Bronchial smooth muscle cell (primary cell): Measurements from ENCODE around the gene COMMD3. TPM values are rescaled to one million over a fixed set of nuclear protein-coding genes. Genes with fewer than 3 reads are reported as not detected.

Experiments
- total RNA-seq: library from RNA; depleted of rRNA; stranded (reverse); fragments of >200 nt; gene quantifications from 2 replicates; pipeline ENCODE4 v1.2.1, GENCODE V29; 2014

Gene COMMD3
- 42.7 and 63.5 TPM in 2 replicates for total RNA-seq

GRCh38 chr10:22316286-22317075, at the start of gene COMMD3:
TSS of gene COMMD3 (plus strand) at chr10:22316388. CDS start at chr10:22316418, 30 bp downstream.

DNA sequence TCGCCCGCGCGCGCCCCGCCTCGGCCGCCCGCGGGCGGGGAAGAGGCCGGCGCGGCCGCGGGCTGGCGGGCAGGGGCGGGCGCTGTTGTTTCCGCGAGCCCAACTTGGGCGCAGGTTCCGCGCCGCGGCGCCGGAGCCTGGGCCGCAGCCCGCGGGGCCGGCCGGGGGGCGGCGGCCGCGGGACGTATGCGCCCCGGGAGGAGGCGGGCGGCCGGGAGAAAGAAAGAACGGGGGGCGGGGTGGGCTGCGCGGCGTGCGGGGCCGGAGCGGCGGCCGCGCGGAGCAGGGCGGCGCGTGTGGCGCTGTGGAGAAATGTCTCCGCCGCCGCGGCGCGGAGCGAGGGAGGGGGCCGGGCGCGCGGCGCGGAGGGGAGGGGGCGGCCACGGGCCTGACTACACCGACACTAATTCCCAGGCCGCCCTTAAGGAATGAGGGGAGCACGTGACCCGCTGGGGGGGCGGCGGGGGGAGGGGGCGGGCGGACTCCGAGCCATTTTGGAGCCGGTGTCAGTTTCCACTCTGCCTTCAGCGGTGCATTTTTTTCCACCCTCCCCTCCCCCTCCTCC, 4.5 kb downstream of the COMMD3 start, which contains the start of gene BMI1:
Gene BMI1, plus strand, starts transcription at position 509 of the 565 bp plus-strand sequence. CDS start 5,351 bp downstream, outside the sequence.

DNA sequence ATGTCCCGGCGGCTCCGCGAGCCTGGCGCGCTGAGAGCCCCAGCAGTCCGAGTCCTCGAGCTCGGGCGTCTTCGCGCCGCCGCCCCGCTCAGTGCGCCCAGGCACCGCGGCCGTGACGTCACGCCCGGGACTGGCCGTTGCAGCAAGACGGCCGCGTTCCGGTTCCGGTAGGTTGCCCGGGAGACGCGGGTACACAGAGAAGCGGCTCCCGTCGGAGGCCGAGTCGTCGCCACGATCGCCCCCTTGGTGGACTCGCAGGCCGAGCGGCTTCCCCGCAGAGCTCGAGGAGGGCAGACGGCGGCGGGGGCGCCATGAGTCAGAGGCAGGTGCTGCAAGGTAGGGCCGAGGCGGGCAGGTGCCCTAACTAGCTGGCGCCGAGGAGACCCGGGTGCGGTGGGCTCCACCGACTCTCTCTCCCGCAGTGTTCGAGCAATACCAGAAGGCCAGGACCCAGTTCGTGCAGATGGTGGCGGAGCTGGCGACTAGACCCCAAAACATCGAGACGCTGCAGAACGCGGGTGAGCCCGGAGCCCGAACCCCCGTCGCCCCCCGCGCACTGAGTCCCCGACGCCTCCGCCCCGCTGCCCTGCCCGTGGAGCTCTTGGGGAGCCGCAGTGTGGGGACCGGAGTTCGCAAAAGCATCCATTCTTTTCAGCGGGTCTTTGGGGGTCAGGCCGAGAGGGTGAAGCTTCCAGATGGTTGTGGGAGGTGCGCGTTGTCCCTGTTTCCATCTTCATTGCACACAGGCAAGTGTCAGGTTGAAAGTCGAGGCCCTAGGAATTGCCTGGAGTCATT, 29.3 kb downstream of the COMMD3 start, which contains the start of gene SPAG6:
Gene SPAG6, plus strand, starts transcription at position 196 of the 795 bp plus-strand sequence. Its CDS starts 116 bp downstream, at position 312.

Other genes with a start within 250 kb of the COMMD3 start
- gene EBLN1, start 98.4 kb upstream of the COMMD3 start, total RNA-seq: not detected in 2 replicates
- gene BMI1, start 4.7 kb downstream of the COMMD3 start, total RNA-seq: 31.8 and 55.7 TPM in 2 replicates
- not detected in 2 replicates for gene SPAG6, start 29.1 kb downstream of the COMMD3 start, total RNA-seq